CD4-positive, alpha-beta T cell treated with Interleukin-6 at 100 ng/mL for 8 hours (primary cell): ENCODE measurements around the gene MUC22.
"Not testable (repeated sequence)": the region's sequence is repeated elsewhere in the genome, so short reads cannot be mapped to it uniquely, and the experiment has no call there.

Experiments used
- DNase-seq: peaks from one replicate; pipeline ENCODE4 v3.0.0-alpha.2; 2020; ENCODE audit warnings: mixed read lengths, low spot score

MUC22 gene

DNA sequence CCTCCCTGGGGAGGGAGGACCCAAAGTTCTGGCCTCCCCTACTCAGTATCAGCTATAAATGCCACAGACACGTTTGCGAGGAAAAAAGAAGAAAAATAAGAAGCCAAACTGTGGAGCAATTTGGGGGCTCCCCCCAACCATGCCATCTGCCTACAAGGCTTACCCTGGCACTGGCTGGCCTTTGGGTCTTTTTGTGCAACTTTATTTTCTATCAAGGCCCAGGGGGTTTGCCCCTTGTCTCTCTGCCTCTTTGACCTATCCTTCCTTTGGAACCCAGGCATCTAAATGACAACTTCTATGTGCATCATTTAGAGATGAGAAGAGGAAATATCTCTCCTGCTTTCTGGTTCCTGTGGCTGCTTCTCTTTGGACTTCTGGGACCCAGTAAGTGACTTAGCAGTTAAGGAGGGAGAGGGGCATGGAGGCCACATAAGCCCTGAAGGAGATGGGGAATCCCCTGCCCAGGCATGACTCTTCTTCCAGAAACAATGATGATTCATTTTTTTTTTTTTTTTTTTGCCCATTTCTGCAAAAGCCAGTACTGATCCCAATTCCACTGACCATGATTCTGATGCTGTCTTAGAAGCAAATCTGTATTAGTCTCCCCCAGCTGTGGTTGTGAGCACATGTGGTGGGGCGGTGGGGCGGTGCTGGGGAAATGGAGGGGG is at the start of gene MUC22:
MUC22 (plus strand) TSS at position 82 of the 668 bp plus-strand sequence; CDS start at position 315, 233 bp downstream.
- DNase-seq: no peak

DNA sequence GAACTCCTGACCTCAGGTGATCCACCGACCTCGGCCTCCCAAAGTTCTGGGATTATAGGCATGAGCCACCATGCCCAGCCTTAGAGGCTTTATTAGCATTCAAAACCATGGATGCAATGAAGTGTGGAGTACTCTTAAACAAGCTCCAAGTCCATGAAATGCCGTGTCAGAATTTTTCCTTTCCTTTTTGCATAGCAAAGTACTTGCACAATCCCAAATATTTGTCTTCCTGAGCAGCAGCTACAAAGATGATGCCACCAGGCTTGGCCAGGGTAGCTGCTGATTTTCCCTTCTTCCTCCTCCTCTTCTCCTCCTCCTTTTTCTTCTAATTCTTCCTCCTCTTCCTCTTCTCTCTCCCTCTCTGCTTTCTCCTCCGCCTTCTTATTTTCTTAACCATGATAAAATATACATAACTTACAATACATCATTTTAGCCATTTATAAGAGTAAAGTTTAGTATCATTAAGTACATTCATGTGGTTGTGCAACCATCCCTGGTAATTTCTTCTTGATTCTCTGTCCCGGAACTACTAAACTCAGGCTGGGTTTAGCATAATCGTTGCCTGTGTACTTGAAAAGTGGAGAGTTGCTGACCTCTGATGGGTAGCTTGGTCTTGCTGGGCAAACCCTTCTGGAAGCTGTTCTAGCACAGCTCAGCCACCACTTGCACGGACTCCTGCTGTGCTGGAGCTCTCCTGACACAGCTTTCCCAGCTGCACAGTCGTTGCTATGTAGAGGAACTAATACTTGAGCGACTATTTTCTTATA is 49.2 kb upstream of the MUC22 start:
- DNase-seq: no peak

DNA sequence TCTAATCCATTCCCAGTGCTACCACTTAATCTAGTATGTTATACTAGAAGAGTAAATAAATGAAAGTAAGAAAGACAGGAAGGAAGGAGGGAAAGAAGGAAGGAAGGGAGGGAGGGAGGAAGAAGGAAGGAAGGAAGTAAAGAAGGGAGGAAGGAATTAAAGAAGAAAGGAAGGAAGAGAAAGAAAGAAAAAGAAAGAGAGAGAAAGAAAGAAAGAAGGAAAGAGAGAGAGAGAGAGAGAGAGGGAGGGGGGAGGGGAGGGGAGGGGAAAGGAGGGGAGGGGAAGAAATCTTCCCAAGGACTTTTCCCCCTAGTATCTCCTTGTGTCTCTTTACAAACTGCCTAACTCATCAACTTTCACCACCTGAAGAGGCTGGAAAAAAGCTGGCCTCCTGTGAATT is 47.6 kb upstream of the MUC22 start:
- DNase-seq: no peak

DNA sequence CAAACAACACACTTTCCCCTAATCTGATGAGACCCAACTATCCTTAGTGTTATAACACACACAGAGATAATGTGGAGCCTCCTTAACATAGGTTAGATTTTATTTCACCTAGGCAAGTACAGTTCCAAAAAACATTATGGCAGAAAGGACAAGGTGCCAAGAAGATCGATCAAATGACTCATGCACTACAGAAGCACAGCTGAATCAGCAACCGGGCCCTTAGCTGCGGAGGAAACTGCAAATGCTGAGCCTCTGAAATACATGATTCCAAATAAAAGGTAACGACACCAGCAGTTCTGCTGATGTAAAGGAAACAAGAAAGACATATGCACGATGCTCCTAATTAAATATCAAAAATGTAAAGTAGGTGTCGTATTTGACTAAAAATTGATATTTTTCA is 46.6 kb upstream of the MUC22 start:
- no peak for DNase-seq

DNA sequence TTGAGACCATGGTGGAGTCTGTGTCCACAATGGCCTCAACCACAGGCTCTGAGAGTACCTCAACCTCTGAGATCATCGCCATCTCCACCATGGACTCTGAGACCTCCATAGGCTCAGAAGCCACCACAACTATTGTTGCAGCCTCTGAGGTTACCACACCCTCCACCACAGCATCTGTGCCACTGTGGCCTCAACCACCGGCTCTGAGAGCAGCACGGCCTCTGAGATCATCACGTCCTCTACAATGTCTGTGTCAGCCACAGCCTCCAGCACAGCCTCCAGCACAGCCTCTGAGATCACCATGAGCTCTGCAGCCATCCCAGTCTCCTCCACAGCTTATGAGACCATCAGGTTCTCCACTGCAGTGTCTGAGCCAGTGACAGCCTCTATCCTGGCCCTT is 46.2 kb upstream of the MUC22 start:
- DNase-seq: no peak

DNA sequence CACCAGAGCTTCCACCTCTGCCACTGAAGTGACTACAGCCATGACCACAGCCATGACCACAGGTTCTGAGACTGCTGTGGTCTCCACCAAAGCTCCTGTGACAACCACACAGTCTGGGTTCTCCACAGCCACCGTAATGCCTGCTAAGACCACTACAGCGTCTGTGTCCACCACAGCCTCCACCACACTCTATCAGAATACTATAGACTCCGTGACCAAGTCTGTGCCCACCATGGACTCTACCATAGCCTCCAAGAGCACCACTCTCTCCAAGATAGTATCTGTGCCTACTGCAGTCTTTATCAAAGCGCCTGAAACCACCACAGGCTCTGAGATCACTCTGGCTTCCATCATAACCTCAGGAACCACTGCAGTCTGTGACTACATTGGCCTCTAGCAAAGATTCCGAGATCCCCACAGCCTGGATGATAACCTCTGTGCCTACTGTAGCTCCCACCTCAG is 45.1 kb upstream of the MUC22 start:
- no peak for DNase-seq

DNA sequence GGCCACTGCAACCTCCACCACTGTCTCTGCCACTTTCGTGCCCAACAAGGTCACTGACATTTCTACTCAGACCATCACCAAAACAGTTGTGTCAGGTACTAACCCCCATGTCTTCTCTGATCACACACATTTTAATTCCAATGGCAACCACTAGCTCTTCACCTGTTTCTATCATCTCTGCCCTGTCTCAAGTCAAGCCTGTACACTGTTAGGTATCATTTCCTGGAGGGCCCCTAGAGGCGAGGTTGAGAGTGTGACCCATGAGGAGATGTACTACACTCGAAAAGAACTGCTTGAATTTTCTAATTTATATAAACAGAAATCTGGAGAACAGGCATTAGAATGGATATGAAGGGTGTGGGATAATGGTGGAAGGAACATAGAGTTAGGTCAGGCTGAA is 44.1 kb upstream of the MUC22 start:
- no peak for DNase-seq

DNA sequence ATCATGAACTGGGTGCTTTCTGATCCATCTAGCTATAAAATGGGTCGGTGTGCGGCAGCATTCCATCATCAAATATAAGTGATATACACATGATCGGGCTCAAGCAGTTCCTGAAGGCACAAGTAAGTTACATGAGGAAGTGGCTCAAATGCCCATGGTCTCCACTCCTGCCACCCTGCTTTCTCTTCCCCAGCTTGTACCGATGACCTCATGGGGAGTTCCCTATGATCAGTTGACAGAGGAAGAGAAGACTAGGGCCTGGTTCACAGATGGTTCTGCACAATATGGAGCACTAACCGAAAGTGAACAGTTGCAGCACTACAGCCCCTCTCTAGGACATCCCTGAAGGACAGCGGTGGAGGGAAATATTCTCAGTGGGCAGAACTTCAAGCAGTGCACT is 41.1 kb upstream of the MUC22 start:
- DNase-seq: not testable (repeated sequence)

DNA sequence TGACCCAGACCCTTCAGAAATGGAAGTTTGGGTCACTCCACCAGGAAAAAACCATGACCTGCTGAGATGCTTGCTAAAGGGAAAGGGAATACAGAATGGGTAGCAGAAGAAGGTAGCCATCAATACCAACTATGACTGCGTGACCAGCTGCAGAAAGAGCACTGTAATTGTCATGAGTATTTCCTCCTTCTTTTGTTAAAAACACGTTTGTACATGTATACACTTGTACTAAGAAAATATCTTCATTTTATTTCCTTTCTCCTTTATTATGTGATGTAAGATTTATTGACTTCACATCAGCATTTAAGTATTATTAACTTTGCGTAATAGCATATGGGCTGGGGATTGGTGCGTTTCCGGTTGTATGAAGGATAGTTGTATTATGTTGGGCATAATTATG is 39.3 kb upstream of the MUC22 start:
- DNase-seq: no peak

DNA sequence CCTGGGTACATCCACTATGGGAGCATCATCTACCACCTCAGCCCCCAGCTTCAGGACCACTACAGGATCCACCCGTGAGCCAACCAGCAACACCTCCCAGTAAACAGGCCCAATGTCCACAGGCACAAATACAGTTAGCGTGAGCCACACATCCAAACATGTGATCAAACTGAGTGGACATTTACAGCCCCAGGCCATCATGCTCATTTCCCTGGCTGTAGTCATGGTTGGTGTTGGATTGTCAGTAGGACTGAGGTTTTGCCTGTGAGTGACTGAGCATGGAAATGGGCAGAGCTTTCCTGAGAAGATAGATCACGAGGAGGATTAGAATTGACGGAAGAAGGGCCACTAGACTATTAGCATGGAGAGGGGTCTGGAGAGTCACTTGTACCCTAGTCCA is 37.5 kb upstream of the MUC22 start:
- no peak for DNase-seq

DNA sequence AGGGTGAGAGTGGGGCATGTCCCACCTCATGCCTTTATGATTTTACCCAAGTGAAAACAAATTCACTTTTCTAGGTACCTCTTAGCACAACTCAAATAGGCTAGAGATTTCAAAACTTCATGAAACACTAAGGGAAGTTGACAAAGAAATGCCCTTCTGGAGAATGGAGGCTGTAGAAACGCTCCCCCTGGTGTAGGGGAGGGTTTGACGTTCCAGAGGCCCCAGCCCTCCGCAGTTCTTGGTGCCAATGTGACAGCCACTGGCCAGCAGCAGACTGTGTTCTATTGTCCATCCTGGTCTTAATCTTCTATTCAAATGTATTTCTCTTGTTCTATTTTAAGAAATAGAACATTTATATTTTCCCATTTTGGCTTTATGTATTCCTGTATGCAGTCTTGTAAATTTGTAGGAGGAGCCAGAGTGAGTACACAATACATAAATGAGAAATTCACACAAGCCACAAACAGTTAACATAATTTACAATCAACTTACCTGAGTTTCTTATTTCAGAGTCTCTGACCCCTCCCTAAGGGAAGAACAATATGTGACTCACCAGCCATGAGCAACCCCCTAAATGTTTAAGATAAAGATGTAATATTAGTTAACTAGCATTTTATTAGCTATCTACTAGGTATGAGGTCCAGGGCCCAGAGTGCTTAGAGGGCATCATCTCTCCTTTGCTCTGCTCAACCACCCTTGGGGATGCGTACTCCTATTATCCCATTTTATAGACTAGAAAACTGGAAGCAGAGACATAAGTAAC is 35.6 kb upstream of the MUC22 start:
- no peak for DNase-seq

DNA sequence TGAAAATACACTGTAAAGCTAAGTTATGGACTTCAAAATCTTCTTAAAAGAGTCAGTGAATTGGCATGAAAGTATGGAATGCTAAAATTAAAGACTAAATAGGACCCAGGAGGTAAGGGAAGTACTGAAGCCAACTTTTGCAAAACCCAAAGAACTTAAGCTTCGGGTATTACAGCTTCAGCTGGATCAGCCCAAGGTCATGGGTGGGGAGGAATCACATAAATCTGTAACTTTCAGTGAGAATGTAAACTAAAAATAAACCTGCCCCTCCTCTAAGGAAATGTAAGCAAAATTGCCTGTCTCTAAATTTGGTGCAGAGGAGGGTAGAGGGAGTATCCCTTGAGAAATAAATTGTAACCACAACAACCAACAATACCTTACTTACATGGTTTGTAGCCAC is 31.1 kb upstream of the MUC22 start:
- DNase-seq: no peak

DNA sequence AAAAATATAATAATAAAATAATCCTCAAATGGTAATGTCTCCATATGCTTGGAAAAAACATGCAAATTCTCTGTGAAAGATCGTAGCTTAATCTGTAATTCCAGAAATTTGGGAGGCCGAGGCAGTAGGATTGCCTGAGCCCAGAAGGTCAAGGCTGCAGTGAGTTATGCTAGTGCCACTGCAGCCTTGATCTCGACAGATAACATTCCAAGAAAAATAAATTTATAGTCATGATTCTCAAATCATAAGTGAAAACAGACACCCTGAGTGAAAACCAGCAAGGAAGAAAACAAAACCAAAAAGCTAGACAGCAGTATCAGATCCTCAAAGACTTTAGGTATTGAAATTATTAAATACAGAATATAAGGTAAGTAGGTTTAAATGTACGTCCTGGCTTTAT is 30.6 kb upstream of the MUC22 start:
- DNase-seq: no peak

DNA sequence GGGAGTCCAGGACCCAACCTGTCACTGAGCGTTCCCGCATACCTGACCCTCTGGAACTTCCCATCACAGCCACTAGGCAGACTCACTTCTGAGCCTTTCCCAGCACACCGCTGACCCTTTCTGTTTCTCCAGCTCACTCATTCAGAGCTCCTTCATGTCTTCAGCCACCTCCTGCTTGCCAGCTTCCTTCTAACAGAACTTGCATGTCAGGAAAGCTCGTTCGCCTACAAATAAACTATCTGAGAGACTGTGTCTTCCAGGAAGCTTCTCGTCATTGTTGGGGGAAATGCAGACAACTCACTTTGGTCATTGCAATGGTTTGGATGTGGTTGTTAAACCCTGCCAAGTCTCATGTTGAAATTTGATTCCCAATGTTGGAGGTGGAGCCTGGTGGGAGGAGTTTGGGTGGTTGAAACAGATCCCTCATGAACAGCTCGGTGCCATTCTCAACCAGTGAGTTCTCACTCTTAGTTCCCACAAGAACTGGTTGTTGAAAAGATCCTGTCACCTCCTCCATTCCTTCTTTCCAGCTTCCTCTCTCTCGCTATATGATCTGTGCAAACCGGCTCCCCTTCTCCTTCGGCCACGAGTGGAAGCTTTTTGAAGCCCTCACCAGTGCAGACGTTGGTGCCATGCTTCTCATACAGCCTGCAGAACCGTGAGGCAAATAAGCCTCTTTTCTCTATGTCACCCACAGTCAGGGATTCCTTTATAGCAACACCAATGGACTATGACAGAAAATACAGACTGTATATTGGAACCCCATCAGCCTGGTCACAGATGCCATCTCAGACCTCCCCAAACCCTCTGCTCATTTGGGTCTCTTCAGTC is 28.1 kb upstream of the MUC22 start:
- no peak for DNase-seq

DNA sequence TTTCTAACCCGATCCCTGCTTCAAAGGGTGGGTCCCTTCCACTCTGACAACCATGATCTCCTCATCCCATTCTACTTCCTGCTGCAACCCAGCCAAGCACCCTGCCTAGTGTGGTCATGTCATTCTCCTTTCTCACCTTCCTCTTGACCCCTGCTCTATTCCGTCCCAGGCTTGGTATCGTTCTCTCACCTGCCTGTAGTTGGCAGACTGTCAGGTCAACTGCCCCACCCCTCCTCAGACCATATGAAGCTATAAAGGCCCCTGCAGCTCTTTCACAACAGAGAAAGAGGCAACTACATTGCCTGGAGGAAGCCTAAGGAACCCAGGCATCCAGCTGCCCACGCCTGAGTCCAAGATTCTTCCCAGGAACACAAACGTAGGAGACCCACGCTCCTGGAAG is 26.8 kb upstream of the MUC22 start, which contains the start of gene MUC21:
MUC21 (plus strand) TSS at position 280 of the 400 bp plus-strand sequence. CDS start 241 bp downstream, outside the sequence.
- DNase-seq: no peak

DNA sequence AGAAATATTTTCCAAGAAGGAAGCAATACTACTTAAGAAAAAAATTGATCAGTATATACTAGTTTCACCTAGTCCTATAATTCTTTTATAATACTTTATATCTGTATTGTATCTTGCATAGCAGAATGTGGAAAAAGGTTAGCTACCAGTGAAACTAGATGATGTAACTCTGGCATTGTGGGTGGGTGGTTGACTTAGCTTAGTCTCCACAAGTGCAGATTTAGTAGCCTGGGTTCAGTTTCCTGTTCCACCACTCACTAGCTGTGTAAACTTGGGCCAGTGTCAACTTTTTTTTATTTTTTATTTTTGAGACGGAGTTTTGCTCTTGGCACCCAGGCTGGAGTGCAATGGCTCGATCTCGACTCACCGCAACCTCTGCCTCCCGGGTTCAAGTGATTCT is 24.8 kb upstream of the MUC22 start:
- DNase-seq: no peak

DNA sequence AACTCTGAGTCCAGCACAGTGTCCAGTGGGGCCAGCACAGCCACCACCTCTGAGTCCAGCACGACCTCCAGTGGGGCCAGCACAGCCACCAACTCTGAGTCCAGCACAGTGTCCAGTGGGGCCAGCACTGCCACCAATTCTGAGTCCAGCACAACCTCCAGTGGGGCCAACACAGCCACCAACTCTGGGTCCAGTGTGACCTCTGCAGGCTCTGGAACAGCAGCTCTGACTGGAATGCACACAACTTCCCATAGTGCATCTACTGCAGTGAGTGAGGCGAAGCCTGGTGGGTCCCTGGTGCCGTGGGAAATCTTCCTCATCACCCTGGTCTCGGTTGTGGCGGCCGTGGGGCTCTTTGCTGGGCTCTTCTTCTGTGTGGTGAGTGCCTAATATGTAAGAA is 23.0 kb upstream of the MUC22 start:
- DNase-seq: no peak

DNA sequence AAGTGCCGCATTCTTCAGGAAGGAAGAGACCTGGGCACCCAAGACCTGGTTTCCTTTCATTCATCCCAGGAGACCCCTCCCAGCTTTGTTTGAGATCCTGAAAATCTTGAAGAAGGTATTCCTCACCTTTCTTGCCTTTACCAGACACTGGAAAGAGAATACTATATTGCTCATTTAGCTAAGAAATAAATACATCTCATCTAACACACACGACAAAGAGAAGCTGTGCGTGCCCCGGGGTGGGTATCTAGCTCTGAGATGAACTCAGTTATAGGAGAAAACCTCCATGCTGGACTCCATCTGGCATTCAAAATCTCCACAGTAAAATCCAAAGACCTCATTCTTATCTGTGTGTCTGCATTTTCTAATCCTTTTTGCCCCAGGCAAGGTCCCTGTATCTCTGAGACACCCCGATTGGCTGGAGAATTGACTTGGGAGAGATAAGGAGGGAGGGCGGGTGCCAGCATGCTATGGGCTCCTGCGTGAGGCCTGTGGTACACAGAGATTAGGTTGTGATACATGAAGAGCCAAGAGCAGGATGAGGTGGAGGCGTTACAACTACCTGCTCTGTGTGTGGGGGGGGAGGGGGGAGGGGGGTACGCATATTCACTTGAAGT is 22.0 kb upstream of the MUC22 start:
- DNase-seq: no peak

DNA sequence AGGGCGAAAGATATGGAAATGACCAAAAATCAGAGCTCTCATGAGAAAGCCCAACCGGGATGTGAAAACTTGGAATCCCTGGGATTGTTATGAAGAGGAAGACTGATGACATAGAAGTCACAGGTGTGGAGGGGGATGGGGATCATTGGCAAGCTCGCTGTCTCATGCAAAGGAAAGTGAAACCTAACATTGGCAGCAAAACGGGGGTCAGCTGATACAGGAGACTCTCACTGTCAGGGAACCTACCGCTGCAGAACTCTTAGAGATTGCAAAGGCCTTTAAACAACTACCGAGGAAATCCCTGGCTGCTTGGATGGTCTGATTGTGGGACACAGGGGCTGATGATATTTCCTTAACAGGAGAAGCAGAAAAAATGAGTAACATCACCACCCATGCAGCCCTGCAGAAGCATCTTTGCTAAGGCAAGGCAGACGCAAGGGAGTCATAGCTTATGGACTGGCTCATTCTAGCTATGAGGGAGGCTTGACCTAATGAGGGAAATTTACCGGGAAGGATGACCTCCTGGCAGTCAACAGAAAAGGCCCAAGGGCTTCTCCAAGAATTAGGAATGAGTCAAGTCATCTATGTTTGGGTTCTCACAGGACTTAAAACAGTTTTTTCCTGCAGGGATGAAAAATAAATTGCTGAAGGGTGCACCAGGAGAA is 19.7 kb upstream of the MUC22 start:
- peak; percentile 25 for DNase-seq

DNA sequence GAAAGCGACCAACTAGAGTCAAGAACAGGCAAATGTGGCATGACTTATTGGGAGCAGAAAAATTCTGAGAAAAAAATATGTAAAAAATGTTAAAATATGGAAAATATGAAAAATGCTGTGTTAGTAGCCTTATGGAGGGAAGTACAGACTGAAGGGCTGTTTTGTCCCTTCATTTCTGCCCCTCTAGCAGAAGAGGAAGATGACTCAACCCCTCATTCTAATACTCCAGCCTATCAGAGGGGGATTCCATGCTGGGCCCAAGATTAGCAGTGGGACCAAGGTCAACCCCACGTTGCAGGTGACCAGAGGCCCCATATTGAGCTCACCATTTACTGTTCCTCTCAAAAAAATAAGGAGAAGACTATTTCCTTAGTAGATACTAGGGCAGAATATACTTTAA is 18.4 kb upstream of the MUC22 start:
- DNase-seq: no peak

DNA sequence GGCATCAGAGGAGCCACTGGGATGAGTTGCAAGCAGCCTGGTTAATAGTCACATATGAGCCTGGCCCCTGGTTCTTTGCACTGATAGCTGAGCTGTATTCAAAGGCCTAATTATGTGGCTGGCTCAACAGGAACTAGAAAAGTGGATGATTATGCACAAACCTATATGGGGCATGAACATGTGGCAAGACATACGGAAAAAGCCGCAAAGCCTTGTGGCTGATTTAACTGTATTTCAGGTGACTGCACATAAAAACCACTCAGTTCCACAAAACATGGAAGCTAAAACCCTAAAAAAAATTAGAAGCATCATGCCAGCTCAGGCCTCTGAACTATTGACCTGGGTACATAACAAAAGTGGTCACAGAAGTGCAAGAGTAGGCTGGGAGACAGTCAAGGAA is 13.0 kb upstream of the MUC22 start:
- no peak for DNase-seq
